Measurements from ENCODE around the gene PCDHGB5.
"Not testable (repeated sequence)": the region's sequence is repeated elsewhere in the genome, so short reads cannot be mapped to it uniquely, and the experiment has no call there.

Gene PCDHGB5

GRCh38 chr5:141382469-141383294, 15.1 kb upstream of the PCDHGB5 start, which contains the start of gene PCDHGA7:
Gene PCDHGA7, plus strand, starts transcription at chr5:141382742. Its CDS starts 158 bp downstream, at chr5:141382900.
- Histone ChIP-seq H3K4me3 (ENCODE audit: low read depth in 1 of 2, low read length in 2 of 2) (peak within 1 kb of the TSS; percentile 25 to 43), H3K9ac (ENCODE audit: low read depth in 1 of 2, low read length in 2 of 2) (no peak within 1 kb of the TSS), H3K36me3 (ENCODE audit: control insufficient read depth in 1 of 2, insufficient read depth in 2 of 2, low read length in 2 of 2) (no peaks in the 10 kb centered on the region), H3K4me1 (ENCODE audit: control insufficient read depth in 1 of 2, insufficient read depth in 2 of 2, low read length in 2 of 2) (no peaks in the 10 kb centered on the region), H3K27me3 (ENCODE audit: control insufficient read depth in 1 of 2, insufficient read depth in 2 of 2, low read length in 2 of 2) (peaks cover 0 to 5% of the 10 kb centered on the region in 2 donors), H3K27ac (ENCODE audit: low read depth, low read length) (no peak within 1 kb of the TSS), H3K9me3 (ENCODE audit: control insufficient read depth in 1 of 2, low read length in 2 of 2) (peaks cover 11 to 24% of the 10 kb centered on the region in 2 donors)

GRCh38 chr5:141383345-141383744, 14.4 kb upstream of the PCDHGB5 start:
- no peak overlapping the region for H3K27ac ChIP-seq (ENCODE audit: low read depth, low read length)
- no peak overlapping the region for H3K9ac ChIP-seq (ENCODE audit: low read depth in 1 of 2, low read length in 2 of 2)
- H3K9me3 ChIP-seq (ENCODE audit: control insufficient read depth in 1 of 2, low read length in 2 of 2), result peaks cover 13 to 27% of the 10 kb centered on the region in 2 donors
- H3K36me3 ChIP-seq (ENCODE audit: control insufficient read depth in 1 of 2, insufficient read depth in 2 of 2, low read length in 2 of 2), result no peaks in the 10 kb centered on the region
- H3K4me3 ChIP-seq (ENCODE audit: low read depth in 1 of 2, low read length in 2 of 2), result peak overlapping the region; percentile 23 to 43
- H3K27me3 ChIP-seq (ENCODE audit: control insufficient read depth in 1 of 2, insufficient read depth in 2 of 2, low read length in 2 of 2), result peaks cover 0 to 5% of the 10 kb centered on the region in 2 donors
- no peaks in the 10 kb centered on the region for H3K4me1 ChIP-seq (ENCODE audit: control insufficient read depth in 1 of 2, insufficient read depth in 2 of 2, low read length in 2 of 2)

- no peaks in the 10 kb centered on the region for H3K4me1 ChIP-seq (ENCODE audit: control insufficient read depth in 1 of 2, insufficient read depth in 2 of 2, low read length in 2 of 2)
- no peak overlapping the region for H3K27ac ChIP-seq (ENCODE audit: low read depth, low read length)
- H3K36me3 ChIP-seq (ENCODE audit: control insufficient read depth in 1 of 2, insufficient read depth in 2 of 2, low read length in 2 of 2), result no peaks in the 10 kb centered on the region
- no peak overlapping the region for H3K9ac ChIP-seq (ENCODE audit: low read depth in 1 of 2, low read length in 2 of 2)
- no peak overlapping the region for H3K4me3 ChIP-seq (ENCODE audit: low read depth in 1 of 2, low read length in 2 of 2)
- H3K27me3 ChIP-seq (ENCODE audit: control insufficient read depth in 1 of 2, insufficient read depth in 2 of 2, low read length in 2 of 2), result peaks cover 0 to 5% of the 10 kb centered on the region in 2 donors
- peaks cover 22 to 38% of the 10 kb centered on the region in 2 donors for H3K9me3 ChIP-seq (ENCODE audit: control insufficient read depth in 1 of 2, low read length in 2 of 2)
Measured at GRCh38 chr5:141384471-141385267, 13.1 kb upstream of the PCDHGB5 start.

GRCh38 chr5:141387557-141388311, 10.0 kb upstream of the PCDHGB5 start, which contains the start of gene PCDHGB4:
Gene PCDHGB4, plus strand, starts transcription at chr5:141387698. Its CDS starts 187 bp downstream, at chr5:141387885.
- not testable (repeated sequence) for H3K36me3 ChIP-seq (ENCODE audit: control insufficient read depth in 1 of 2, insufficient read depth in 2 of 2, low read length in 2 of 2); H3K9ac ChIP-seq (ENCODE audit: low read depth in 1 of 2, low read length in 2 of 2); H3K4me1 ChIP-seq (ENCODE audit: control insufficient read depth in 1 of 2, insufficient read depth in 2 of 2, low read length in 2 of 2); H3K4me3 ChIP-seq (ENCODE audit: low read depth in 1 of 2, low read length in 2 of 2); H3K27me3 ChIP-seq (ENCODE audit: control insufficient read depth in 1 of 2, insufficient read depth in 2 of 2, low read length in 2 of 2); H3K27ac ChIP-seq (ENCODE audit: low read depth, low read length)
- peaks cover 27 to 41% of the 10 kb centered on the region in 2 donors for H3K9me3 ChIP-seq (ENCODE audit: control insufficient read depth in 1 of 2, low read length in 2 of 2)

- H3K9ac ChIP-seq (ENCODE audit: low read depth in 1 of 2, low read length in 2 of 2), result no peak overlapping the region
- peaks cover 33 to 43% of the 10 kb centered on the region in 2 donors for H3K9me3 ChIP-seq (ENCODE audit: control insufficient read depth in 1 of 2, low read length in 2 of 2)
- no peaks in the 10 kb centered on the region for H3K36me3 ChIP-seq (ENCODE audit: control insufficient read depth in 1 of 2, insufficient read depth in 2 of 2, low read length in 2 of 2)
- H3K4me1 ChIP-seq (ENCODE audit: control insufficient read depth in 1 of 2, insufficient read depth in 2 of 2, low read length in 2 of 2), result no peaks in the 10 kb centered on the region
- H3K27ac ChIP-seq (ENCODE audit: low read depth, low read length), result no peak overlapping the region
- peaks cover 0 to 5% of the 10 kb centered on the region in 2 donors for H3K27me3 ChIP-seq (ENCODE audit: control insufficient read depth in 1 of 2, insufficient read depth in 2 of 2, low read length in 2 of 2)
- no peak overlapping the region for H3K4me3 ChIP-seq (ENCODE audit: low read depth in 1 of 2, low read length in 2 of 2)
Measured at GRCh38 chr5:141388661-141389060, 9.1 kb upstream of the PCDHGB5 start.

- Histone ChIP-seq H3K9ac (ENCODE audit: low read depth in 1 of 2, low read length in 2 of 2) (no peak overlapping the region), H3K27ac (ENCODE audit: low read depth, low read length) (no peak overlapping the region), H3K4me3 (ENCODE audit: low read depth in 1 of 2, low read length in 2 of 2) (no peak overlapping the region), H3K4me1 (ENCODE audit: control insufficient read depth in 1 of 2, insufficient read depth in 2 of 2, low read length in 2 of 2) (no peaks in the 10 kb centered on the region), H3K9me3 (ENCODE audit: control insufficient read depth in 1 of 2, low read length in 2 of 2) (peaks cover 39 to 47% of the 10 kb centered on the region in 2 donors), H3K27me3 (ENCODE audit: control insufficient read depth in 1 of 2, insufficient read depth in 2 of 2, low read length in 2 of 2) (peaks cover 0 to 5% of the 10 kb centered on the region in 2 donors), H3K36me3 (ENCODE audit: control insufficient read depth in 1 of 2, insufficient read depth in 2 of 2, low read length in 2 of 2) (no peaks in the 10 kb centered on the region)
Measured at GRCh38 chr5:141389153-141390042, 8.3 kb upstream of the PCDHGB5 start.

GRCh38 chr5:141392429-141393198, 5.1 kb upstream of the PCDHGB5 start, which contains the start of gene PCDHGA8:
Gene PCDHGA8, plus strand, starts transcription at chr5:141392633. Its CDS starts 181 bp downstream, at chr5:141392814.
- Histone ChIP-seq H3K9ac (ENCODE audit: low read depth in 1 of 2, low read length in 2 of 2) (no peak within 1 kb of the TSS), H3K27me3 (ENCODE audit: control insufficient read depth in 1 of 2, insufficient read depth in 2 of 2, low read length in 2 of 2) (no peaks in the 10 kb centered on the region), H3K4me1 (ENCODE audit: control insufficient read depth in 1 of 2, insufficient read depth in 2 of 2, low read length in 2 of 2) (no peaks in the 10 kb centered on the region), H3K9me3 (ENCODE audit: control insufficient read depth in 1 of 2, low read length in 2 of 2) (peaks cover 36 to 38% of the 10 kb centered on the region in 2 donors), H3K36me3 (ENCODE audit: control insufficient read depth in 1 of 2, insufficient read depth in 2 of 2, low read length in 2 of 2) (no peaks in the 10 kb centered on the region), H3K27ac (ENCODE audit: low read depth, low read length) (no peak within 1 kb of the TSS), H3K4me3 (ENCODE audit: low read depth in 1 of 2, low read length in 2 of 2) (no peak within 1 kb of the TSS)

- Histone ChIP-seq H3K9me3 (ENCODE audit: control insufficient read depth in 1 of 2, low read length in 2 of 2) (peaks cover 34 to 36% of the 10 kb centered on the region in 2 donors), H3K27me3 (ENCODE audit: control insufficient read depth in 1 of 2, insufficient read depth in 2 of 2, low read length in 2 of 2) (no peaks in the 10 kb centered on the region)
Measured at GRCh38 chr5:141393267-141393666, 4.5 kb upstream of the PCDHGB5 start.

More at GRCh38 chr5:141393267-141393666, 4.5 kb upstream of the PCDHGB5 start:
- Histone ChIP-seq H3K4me3 (ENCODE audit: low read depth in 1 of 2, low read length in 2 of 2) (no peak overlapping the region), H3K27ac (ENCODE audit: low read depth, low read length) (no peak overlapping the region), H3K4me1 (ENCODE audit: control insufficient read depth in 1 of 2, insufficient read depth in 2 of 2, low read length in 2 of 2) (no peaks in the 10 kb centered on the region), H3K9ac (ENCODE audit: low read depth in 1 of 2, low read length in 2 of 2) (no peak overlapping the region), H3K36me3 (ENCODE audit: control insufficient read depth in 1 of 2, insufficient read depth in 2 of 2, low read length in 2 of 2) (no peaks in the 10 kb centered on the region)

Data from duodenal mucosa (tissue), 2 donors.